ENCODE results near the gene SH3YL1. TPM values are rescaled to one million over a fixed set of nuclear protein-coding genes. Genes with fewer than 3 reads are reported as not detected.

SH3YL1 gene
- total RNA-seq, 1 donor from 2014 or later, result 47.9 TPM

GRCh38 chr2:228518-229278 is 35.1 kb downstream of the SH3YL1 start:
- Histone ChIP-seq H2AFZ (replicated peaks) (no peak overlapping the region), H4K20me1 (ENCODE audit: low read depth) (no peaks in the 10 kb centered on the region), H3K4me2 (no peak overlapping the region), H3K9ac (no peak overlapping the region), H3K4me3 (no peak overlapping the region), H3F3A (ENCODE audit: low read depth) (no peaks in the 10 kb centered on the region), H3K9me3 (ENCODE audit: low read depth) (no peaks in the 10 kb centered on the region), H3K27me3 (no peaks in the 10 kb centered on the region), H3K27ac (no peak overlapping the region), H3K36me3 (no peaks in the 10 kb centered on the region), H3K4me1 (no peaks in the 10 kb centered on the region), H3K79me2 (ENCODE audit: low read depth) (no peaks in the 10 kb centered on the region)
- no peak overlapping the region for H3K4me3 Mint-ChIP-seq
- no peak for DNase-seq (ENCODE audit: low spot score)
- H3K9me3 Mint-ChIP-seq, result no peaks in the 10 kb centered on the region
- H3K36me3 Mint-ChIP-seq, result peaks cover 7% of the 10 kb centered on the region
- H3K27me3 Mint-ChIP-seq (ENCODE audit: insufficient read depth, low read depth), result peaks cover 5% of the 10 kb centered on the region
- no peak overlapping the region for H3K27ac Mint-ChIP-seq
- H3K4me1 Mint-ChIP-seq, result peaks cover 3% of the 10 kb centered on the region
- TF ChIP-seq EZH2phosphoT487 (IDR thresholded peaks at IDR 0.05) (no peak), EZH2 (IDR thresholded peaks at IDR 0.05) (no peak)

GRCh38 chr2:228115-228514 is 35.7 kb downstream of the SH3YL1 start:
- Mint-ChIP-seq H3K27me3 (ENCODE audit: insufficient read depth, low read depth) (peaks cover 5% of the 10 kb centered on the region), H3K4me3 (no peak overlapping the region), H3K36me3 (peaks cover 10% of the 10 kb centered on the region), H3K27ac (no peak overlapping the region), H3K4me1 (peaks cover 2% of the 10 kb centered on the region), H3K9me3 (no peaks in the 10 kb centered on the region)
- TF ChIP-seq EZH2 (IDR thresholded peaks at IDR 0.05) (no peak), CTCF (IDR thresholded peaks at IDR 0.05) (no peak), EZH2phosphoT487 (IDR thresholded peaks at IDR 0.05) (no peak)
- no peaks in the 10 kb centered on the region for H3K4me1 ChIP-seq
- H3K79me2 ChIP-seq (ENCODE audit: low read depth), result no peaks in the 10 kb centered on the region
- no peaks in the 10 kb centered on the region for H3F3A ChIP-seq (ENCODE audit: low read depth)
- no peak overlapping the region for H2AFZ ChIP-seq (replicated peaks)
- H3K4me2 ChIP-seq, result no peak overlapping the region
- H3K27me3 ChIP-seq, result no peaks in the 10 kb centered on the region
- no peaks in the 10 kb centered on the region for H4K20me1 ChIP-seq (ENCODE audit: low read depth)
- H3K9ac ChIP-seq, result no peak overlapping the region
- H3K4me3 ChIP-seq, result no peak overlapping the region
- H3K36me3 ChIP-seq, result no peaks in the 10 kb centered on the region
- no peaks in the 10 kb centered on the region for H3K9me3 ChIP-seq (ENCODE audit: low read depth)
- DNase-seq (ENCODE audit: low spot score), result no peak
- no peak overlapping the region for H3K27ac ChIP-seq

- Mint-ChIP-seq H3K36me3 (peaks cover 10% of the 10 kb centered on the region), H3K27ac (no peak overlapping the region), H3K4me3 (no peak overlapping the region), H3K27me3 (ENCODE audit: insufficient read depth, low read depth) (peaks cover 5% of the 10 kb centered on the region), H3K4me1 (no peaks in the 10 kb centered on the region), H3K9me3 (no peaks in the 10 kb centered on the region)
- Histone ChIP-seq H3K79me2 (ENCODE audit: low read depth) (no peaks in the 10 kb centered on the region), H3K4me3 (no peak overlapping the region), H2AFZ (replicated peaks) (no peak overlapping the region), H3K27ac (no peak overlapping the region), H3K9me3 (ENCODE audit: low read depth) (no peaks in the 10 kb centered on the region), H3K4me1 (no peaks in the 10 kb centered on the region), H3F3A (ENCODE audit: low read depth) (no peaks in the 10 kb centered on the region), H3K27me3 (no peaks in the 10 kb centered on the region), H3K4me2 (no peak overlapping the region), H3K9ac (no peak overlapping the region), H4K20me1 (ENCODE audit: low read depth) (no peaks in the 10 kb centered on the region), H3K36me3 (no peaks in the 10 kb centered on the region)
- DNase-seq (ENCODE audit: low spot score), result no peak
- TF ChIP-seq EZH2 (IDR thresholded peaks at IDR 0.05) (no peak), CTCF (IDR thresholded peaks at IDR 0.05) (no peak), EZH2phosphoT487 (IDR thresholded peaks at IDR 0.05) (no peak)
These were observed 39.7 kb downstream of the SH3YL1 start for GRCh38 chr2:223971-224760.

All from neural progenitor cell (in vitro differentiated cells).